KOPT-K1 (cell line): Measurements from ENCODE around the gene CYTH4.

Source experiments
- H3K27ac ChIP-seq: fragments of 200-600 bp; sonication (generic); 2 replicates; pipeline ENCODE4 v1.5.1; 2016; ENCODE audit warnings: antibody characterized with exemption, mild to moderate bottlenecking, low read depth, low read length; ENCODE audit not compliant: poor library complexity, severe bottlenecking
- H3K36me3 ChIP-seq: fragments of 200-600 bp; sonication (generic); 2 replicates; pipeline ENCODE4 v1.5.1; 2017; ENCODE audit warnings: antibody characterized with exemption, mild to moderate bottlenecking, low read length, moderate library complexity; ENCODE audit not compliant: insufficient read depth
- H3K9me3 ChIP-seq: fragments of 200-600 bp; sonication (generic); 2 replicates; pipeline ENCODE4 v1.5.1; 2017; ENCODE audit warnings: antibody characterized with exemption, low read length, mild to moderate bottlenecking; ENCODE audit not compliant: insufficient read depth, poor library complexity, severe bottlenecking

The CYTH4 gene

GRCh38 chr22:37343863-37344734, 61.8 kb downstream of the CYTH4 start:
- H3K9me3 ChIP-seq, result no peaks in the 10 kb centered on the region
- H3K27ac ChIP-seq, result no peak overlapping the region
- no peaks in the 10 kb centered on the region for H3K36me3 ChIP-seq

- no peaks in the 10 kb centered on the region for H3K36me3 ChIP-seq
- no peak overlapping the region for H3K27ac ChIP-seq
- no peaks in the 10 kb centered on the region for H3K9me3 ChIP-seq
Observed at GRCh38 chr22:37344735-37345449, 62.6 kb downstream of the CYTH4 start.

- Histone ChIP-seq H3K9me3 (no peaks in the 10 kb centered on the region), H3K36me3 (no peaks in the 10 kb centered on the region), H3K27ac (no peak overlapping the region)
Observed at GRCh38 chr22:37345863-37346504, 63.7 kb downstream of the CYTH4 start.

- H3K36me3 ChIP-seq, result no peaks in the 10 kb centered on the region
- no peaks in the 10 kb centered on the region for H3K9me3 ChIP-seq
- no peak overlapping the region for H3K27ac ChIP-seq
Observed at GRCh38 chr22:37346505-37346895, 64.2 kb downstream of the CYTH4 start.

GRCh38 chr22:37349043-37349814, 66.9 kb downstream of the CYTH4 start:
- no peaks in the 10 kb centered on the region for H3K36me3 ChIP-seq
- no peaks in the 10 kb centered on the region for H3K9me3 ChIP-seq
- H3K27ac ChIP-seq, result no peak overlapping the region

GRCh38 chr22:37351232-37351631, 68.9 kb downstream of the CYTH4 start:
- no peak overlapping the region for H3K27ac ChIP-seq
- no peaks in the 10 kb centered on the region for H3K36me3 ChIP-seq
- H3K9me3 ChIP-seq, result no peaks in the 10 kb centered on the region

GRCh38 chr22:37352481-37352880, 70.2 kb downstream of the CYTH4 start:
- H3K36me3 ChIP-seq, result no peaks in the 10 kb centered on the region
- H3K27ac ChIP-seq, result no peak overlapping the region
- peaks cover 4% of the 10 kb centered on the region for H3K9me3 ChIP-seq

- H3K27ac ChIP-seq, result no peak overlapping the region
Observed at GRCh38 chr22:37353839-37354238, 71.5 kb downstream of the CYTH4 start.

GRCh38 chr22:37354261-37354660, 72.0 kb downstream of the CYTH4 start:
- no peaks in the 10 kb centered on the region for H3K36me3 ChIP-seq
- peaks cover 4% of the 10 kb centered on the region for H3K9me3 ChIP-seq
- H3K27ac ChIP-seq, result no peak overlapping the region

More at GRCh38 chr22:37353839-37354238, 71.5 kb downstream of the CYTH4 start:
- Histone ChIP-seq H3K9me3 (peaks cover 4% of the 10 kb centered on the region), H3K36me3 (no peaks in the 10 kb centered on the region)

- Histone ChIP-seq H3K36me3 (no peaks in the 10 kb centered on the region), H3K27ac (no peak overlapping the region), H3K9me3 (peaks cover 4% of the 10 kb centered on the region)
Observed at GRCh38 chr22:37354670-37355069, 72.4 kb downstream of the CYTH4 start.

- Histone ChIP-seq H3K27ac (no peak overlapping the region), H3K36me3 (no peaks in the 10 kb centered on the region), H3K9me3 (peaks cover 4% of the 10 kb centered on the region)
Observed at GRCh38 chr22:37355174-37355573, 72.9 kb downstream of the CYTH4 start.

- Histone ChIP-seq H3K27ac (no peak overlapping the region), H3K9me3 (peaks cover 4% of the 10 kb centered on the region), H3K36me3 (no peaks in the 10 kb centered on the region)
Observed at GRCh38 chr22:37356922-37357321, 74.6 kb downstream of the CYTH4 start.

- H3K36me3 ChIP-seq, result no peaks in the 10 kb centered on the region
- peaks cover 4% of the 10 kb centered on the region for H3K9me3 ChIP-seq
- H3K27ac ChIP-seq, result no peak overlapping the region
Observed at GRCh38 chr22:37357446-37358075, 75.3 kb downstream of the CYTH4 start.

- no peaks in the 10 kb centered on the region for H3K36me3 ChIP-seq
- H3K27ac ChIP-seq, result no peak overlapping the region
Observed at GRCh38 chr22:37358386-37358785, 76.1 kb downstream of the CYTH4 start.

More at GRCh38 chr22:37358386-37358785, 76.1 kb downstream of the CYTH4 start:
- H3K9me3 ChIP-seq, result peaks cover 4% of the 10 kb centered on the region
